ENCODE results near the gene CDSN. TPM values are rescaled to one million over a fixed set of nuclear protein-coding genes. Genes with fewer than 3 reads are reported as not detected.

The CDSN gene
- total and polyA plus RNA-seq, 2 of the 8 experiments (the other 6 are each of a cell fraction or from before 2014, with no cell fraction given), result not detected

DNA sequence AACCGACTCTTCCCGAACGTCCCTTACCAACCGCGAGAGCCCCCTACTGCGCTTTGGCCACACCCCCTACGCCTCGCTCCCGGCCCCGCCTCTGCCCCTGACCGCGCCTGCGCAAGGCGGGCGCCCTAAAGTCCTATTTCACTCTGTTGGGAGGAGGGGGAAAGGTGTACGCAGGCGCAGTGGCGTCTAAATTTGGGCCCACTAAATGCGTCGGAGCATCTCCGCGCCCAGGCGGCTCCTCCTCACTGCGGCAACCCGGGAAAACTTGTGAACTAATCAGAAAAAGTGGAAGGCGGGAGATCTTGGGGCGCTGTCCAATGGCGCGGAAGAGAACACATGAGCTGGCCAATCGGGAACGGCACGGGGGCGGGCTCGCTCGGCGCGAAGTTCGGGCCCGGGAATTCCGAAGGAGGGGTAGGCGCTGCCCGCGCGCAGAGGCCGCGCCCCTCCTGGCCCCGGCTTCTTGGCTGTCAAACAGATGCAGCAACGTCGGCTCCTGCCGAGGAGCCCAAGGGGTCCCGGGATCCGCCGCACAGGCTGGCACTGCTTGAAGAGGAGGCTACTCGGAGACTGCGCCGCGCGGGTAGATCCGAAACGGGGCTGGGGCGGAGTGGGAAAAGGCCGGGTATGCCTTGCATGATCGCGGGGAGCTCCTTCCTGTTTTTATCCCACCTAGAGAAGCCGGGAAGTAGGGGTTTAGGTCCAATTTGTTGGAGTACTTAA lies 38.1 kb upstream of the CDSN start, which contains the start of gene TCF19:
Gene TCF19 (plus strand): TSS at position 450 of the 723 bp plus-strand sequence. CDS start 881 bp downstream, outside the sequence.
- Histone ChIP-seq H3K9me3 (ENCODE audit: insufficient read depth in 2 of 2, low read depth in 1 of 2, low read length in 1 of 2) (no peaks in the 10 kb centered on the region), H3K14ac (ENCODE audit: insufficient read length) (no peak within 1 kb of the TSS)
- TF ChIP-seq EGR1 (IDR thresholded peaks at IDR 0.05; ENCODE audit: borderline replicate concordance, low read depth, low read length), result 0 out of 2 replicates have a peak, but pooled peaks have one; percentile 71
- peak; percentile 71 for TF ChIP-seq SP2 (IDR thresholded peaks at IDR 0.05; ENCODE audit: low read length)
- TF ChIP-seq SIX5 (IDR thresholded peaks at IDR 0.05; ENCODE audit: low read depth, low read length), result no peak
- no peak for TF ChIP-seq CBX5 (IDR thresholded peaks at IDR 0.05; ENCODE audit: low read depth, low read length)

More for the DNA sequence above, 38.1 kb upstream of the CDSN start, which contains the start of gene TCF19:
- Histone ChIP-seq H3K27ac (ENCODE audit: low read depth, low read length) (no peak within 1 kb of the TSS; the same call in 1 of the 2 replicates), H3K36me3 (ENCODE audit: control insufficient read depth in 2 of 4, insufficient read depth in 4 of 4, low read length in 3 of 4) (peaks cover 5 to 36% (median 10%) of the 10 kb centered on the region in 4 experiments; a peak in 7 of 8 replicates), H4K20me1 (replicated peaks in 1 of 2; ENCODE audit: control insufficient read depth in 1 of 2, insufficient read depth in 2 of 2, low read length in 2 of 2) (peaks cover 1 to 2% of the 10 kb centered on the region in 2 experiments), H3K23ac (ENCODE audit: insufficient read length) (no peak within 1 kb of the TSS), H3K4ac (replicated peaks; ENCODE audit: insufficient read length, low read depth, low read length) (peak within 1 kb of the TSS; percentile 87), H2BK12ac (ENCODE audit: low read depth, low read length) (peak within 1 kb of the TSS; percentile 86; the same call in 1 of the 2 replicates), H3K27me3 (replicated peaks in 1 of 4; ENCODE audit: control insufficient read depth in 3 of 4, extremely low read depth in 1 of 4, insufficient read depth in 3 of 4, low read length in 3 of 4) (no peaks in the 10 kb centered on the region), H3K18ac (ENCODE audit: extremely low read depth, low read length) (peak within 1 kb of the TSS; percentile 91), H4K91ac (replicated peaks; ENCODE audit: insufficient read length, low read length) (peak within 1 kb of the TSS; percentile 41), H3K79me1 (ENCODE audit: low read depth, low read length) (no peaks in the 10 kb centered on the region), H2BK5ac (ENCODE audit: low read depth, low read length) (peak within 1 kb of the TSS; percentile 69; the same call in 1 of the 2 replicates), H3K4me1 (replicated peaks in 1 of 4; ENCODE audit: control insufficient read depth in 3 of 4, insufficient read depth in 4 of 4, low read length in 3 of 4) (peaks cover 0 to 24% (median 18%) of the 10 kb centered on the region in 4 experiments; a peak in 6 of 7 replicates), H2AK5ac (ENCODE audit: low read depth, low read length) (peak within 1 kb of the TSS; percentile 89; the same call in 1 of the 2 replicates), H3K4me3 (ENCODE audit: extremely low read depth in 1 of 4, insufficient read depth in 2 of 4, low read depth in 3 of 4, low read length in 4 of 4) (peak within 1 kb of the TSS; percentile 62 to 76 (median 68)), H2BK20ac (ENCODE audit: low read length) (no peak within 1 kb of the TSS), H3K4me2 (ENCODE audit: insufficient read depth in 1 of 2, low read depth in 2 of 2, low read length in 2 of 2) (peak within 1 kb of the TSS; percentile 85 to 94), H2BK15ac (ENCODE audit: low read length) (peak within 1 kb of the TSS; percentile 73; the same call in 1 of the 2 replicates), H3K9ac (replicated peaks in 1 of 4; ENCODE audit: extremely low read depth in 1 of 4, low read depth in 3 of 4, low read length in 3 of 4) (peak within 1 kb of the TSS; percentile 46 to 73 (median 64); a peak in 6 of 7 replicates), H4K8ac (ENCODE audit: extremely low read depth, insufficient read depth, low read length) (no peak within 1 kb of the TSS; the same call in 1 of the 2 replicates), H4K5ac (ENCODE audit: insufficient read length, low read depth, low read length) (peak within 1 kb of the TSS; percentile 80), H3K79me2 (ENCODE audit: control insufficient read depth in 1 of 2, insufficient read depth in 2 of 2, low read length in 2 of 2) (no peaks in the 10 kb centered on the region), H2BK120ac (replicated peaks; ENCODE audit: low read depth, low read length) (no peak within 1 kb of the TSS), H3K56ac (replicated peaks; ENCODE audit: insufficient read length, low read depth, low read length) (peak within 1 kb of the TSS; percentile 36), H3K23me2 (ENCODE audit: low read depth, low read length) (peaks cover 14% of the 10 kb centered on the region), H2AFZ (ENCODE audit: low read length) (no peak within 1 kb of the TSS)
- FAIRE-seq, result no peak
- CTCF ChIA-PET (ENCODE audit: partially characterized antibody), result interaction anchor here (0.8 to 6.3 kb wide), 14 partner anchors 10 to 75 kb away, joined by 3 to 45 read pairs (median 8); partner anchors contain the start of genes POU5F1 and PSORS1C2
- DNase-seq (ENCODE audit: low read depth in 1 of 2, low spot score in 2 of 2), result peak; percentile 97 to 99
- WGBS, 2 experiments (ENCODE audit: extremely low coverage in 1 of 2, insufficient coverage in 1 of 2, insufficient read length in 1 of 2, insufficient replicate concordance in 2 of 2, low coverage in 1 of 2, low lambda C conversion rate in 2 of 2, missing lambda C conversion rate in 1 of 2), result 2% methylated on average over 62 of the region's 65 CpGs; no CpG with 5 or more reads in 1 of the 2 experiments
- POLR2A ChIA-PET (ENCODE audit: partially characterized antibody), result interaction anchor here (0.7 to 68.5 kb wide), 5 partner anchors 10 to 336 kb away, joined by 3 to 2251 read pairs (median 3); partner anchors contain the start of genes CCHCR1, CDSN, POU5F1 and PSORS1C1

Measured in H1 (cell line).